K562 (cell line): ENCODE data around the gene ELL3. TPM values are rescaled to one million over a fixed set of nuclear protein-coding genes. Genes with fewer than 3 reads are reported as not detected.

ENCODE experiments used
- FOSL1 ChIP-seq: fragments of 200-800 bp; sonication (Bioruptor generic); conservative IDR thresholded peaks from 2 replicates; pipeline ENCODE4 v1.6.1; 2016; ENCODE audit warnings: missing genetic modification characterization, missing compliant biosample characterization
- FUS ChIP-seq: fragments of 200-400 bp; formaldehyde crosslinking; optimal IDR thresholded peaks from 2 replicates; pipeline ENCODE3; 2017; ENCODE audit warnings: low read depth, low read length
- MTF1 ChIP-seq: fragments of 250-450 bp; sonication (Bioruptor Pico); IDR thresholded peaks from 2 replicates; pipeline ENCODE4 v1.9.0; 2021; ENCODE audit warnings: moderate library complexity, mild to moderate bottlenecking, inconsistent platforms, borderline replicate concordance
- MXI1 ChIP-seq: IDR thresholded peaks from 2 replicates; pipeline ENCODE4 v1.6.1; 2011; ENCODE audit warnings: low read depth, mild to moderate bottlenecking, improper control_type of control experiment, low read length
- NR2C2 ChIP-seq, 2 experiments: fragments of 200-800 bp in 1 of 2; sonication (Bioruptor generic) in 1 of 2; sonication (generic) in 1 of 2; formaldehyde crosslinking in 1 of 2; IDR thresholded peaks; 2 replicates each; pipeline versions ENCODE4 v1.6.1 to v1.8.0; 2016 to 2022; ENCODE audit warnings: mild to moderate bottlenecking in 1 of 2, missing compliant biosample characterization in 1 of 2, missing genetic modification characterization in 1 of 2, missing genetic modification reagents in 1 of 2
- PCBP1 ChIP-seq: fragments of 200-400 bp; formaldehyde crosslinking; IDR thresholded peaks from 2 replicates; pipeline ENCODE4 v1.6.1; 2018; ENCODE audit warnings: mild to moderate bottlenecking, low read depth, low read length; ENCODE audit not compliant: poor library complexity, severe bottlenecking
- PHB2 ChIP-seq: fragments of 450-650 bp; IDR thresholded peaks from 2 replicates; pipeline ENCODE4 v1.6.1; 2017; ENCODE audit warnings: low read depth
- SIX5 ChIP-seq, 2 experiments: IDR thresholded peaks; 2 replicates each; pipeline ENCODE4 v1.6.1; 2011; ENCODE audit warnings: low read length in 2 of 2, borderline replicate concordance in 1 of 2, low read depth in 1 of 2, mild to moderate bottlenecking in 1 of 2, moderate library complexity in 1 of 2; ENCODE audit not compliant: insufficient read depth in 1 of 2
- TCF3 ChIP-seq: sonication (generic); formaldehyde crosslinking; IDR thresholded peaks from 2 replicates; pipeline ENCODE4 v1.4.0; 2020; ENCODE audit warnings: mild to moderate bottlenecking, missing genetic modification reagents
- polyA plus RNA-seq, 8 experiments: library from polyadenylated mRNA; depleted of rRNA in 4 of 8; stranded (reverse) in 5 of 8; unstranded in 3 of 8; fragments of >200 nt; fragmentation: Nextera tagmentation in 2 of 8; fragmentation: Illumina TruSeq in 1 of 8; extraction: Ambion mirVana in 2 of 8; extraction: Trizol in 1 of 8; gene quantifications; 2 replicates each; pipeline versions ENCODE4 v1.2.1 to v1.2.3, GENCODE V29; 2011 to 2014; ENCODE audit warnings: inconsistent platforms in 1 of 8, missing spikeins in 1 of 8
- total RNA-seq, 7 experiments: library from RNA; depleted of rRNA in 6 of 7; stranded (reverse); fragments of >200 nt in 6 of 7; fragmentation: Illumina TruSeq in 2 of 7; extraction: Trizol in 2 of 7; gene quantifications; 2 replicates each; pipeline versions ENCODE4 v1.2.1 to v1.2.3, GENCODE V29; 2011 to 2021; ENCODE audit warnings: low replicate concordance in 1 of 7
- TF ChIP-seq, protein P1 (sequence below): sonication (generic); formaldehyde crosslinking; IDR thresholded peaks from 2 replicates; pipeline ENCODE4 v1.8.0; 2022; ENCODE audit warnings: mild to moderate bottlenecking, missing genetic modification reagents
- TF ChIP-seq, protein P2 (sequence below), 3 experiments: IDR thresholded peaks in 2 of 3; conservative IDR thresholded peaks in 1 of 3; 2 replicates each; pipeline ENCODE4 v1.5.1; 2011 to 2012; ENCODE audit warnings: low read length in 3 of 3, mild to moderate bottlenecking in 3 of 3, control low read depth in 2 of 3, improper control_type of control experiment in 1 of 3, inconsistent platforms in 1 of 3, low read depth in 1 of 3, mixed read lengths in 1 of 3, moderate library complexity in 1 of 3; ENCODE audit not compliant: insufficient read depth in 2 of 3
- TF ChIP-seq, protein P3 (sequence below): fragments of 250-450 bp; sonication (Bioruptor Pico); IDR thresholded peaks from 2 replicates; pipeline ENCODE4 v1.5.0; 2021; ENCODE audit warnings: mild to moderate bottlenecking, moderate library complexity
- TF ChIP-seq, protein P4 (sequence below): sonication (generic); formaldehyde crosslinking; IDR thresholded peaks from 2 replicates; pipeline ENCODE4 v1.8.0; 2022; ENCODE audit warnings: missing genetic modification reagents, mild to moderate bottlenecking, moderate library complexity, borderline replicate concordance

ELL3 gene
- total and polyA plus RNA-seq, 9 of the 15 experiments (the other 6 are each of a cell fraction or from before 2014, with no cell fraction given), result 0.80 to 5.2 (median 2.6) TPM

DNA sequence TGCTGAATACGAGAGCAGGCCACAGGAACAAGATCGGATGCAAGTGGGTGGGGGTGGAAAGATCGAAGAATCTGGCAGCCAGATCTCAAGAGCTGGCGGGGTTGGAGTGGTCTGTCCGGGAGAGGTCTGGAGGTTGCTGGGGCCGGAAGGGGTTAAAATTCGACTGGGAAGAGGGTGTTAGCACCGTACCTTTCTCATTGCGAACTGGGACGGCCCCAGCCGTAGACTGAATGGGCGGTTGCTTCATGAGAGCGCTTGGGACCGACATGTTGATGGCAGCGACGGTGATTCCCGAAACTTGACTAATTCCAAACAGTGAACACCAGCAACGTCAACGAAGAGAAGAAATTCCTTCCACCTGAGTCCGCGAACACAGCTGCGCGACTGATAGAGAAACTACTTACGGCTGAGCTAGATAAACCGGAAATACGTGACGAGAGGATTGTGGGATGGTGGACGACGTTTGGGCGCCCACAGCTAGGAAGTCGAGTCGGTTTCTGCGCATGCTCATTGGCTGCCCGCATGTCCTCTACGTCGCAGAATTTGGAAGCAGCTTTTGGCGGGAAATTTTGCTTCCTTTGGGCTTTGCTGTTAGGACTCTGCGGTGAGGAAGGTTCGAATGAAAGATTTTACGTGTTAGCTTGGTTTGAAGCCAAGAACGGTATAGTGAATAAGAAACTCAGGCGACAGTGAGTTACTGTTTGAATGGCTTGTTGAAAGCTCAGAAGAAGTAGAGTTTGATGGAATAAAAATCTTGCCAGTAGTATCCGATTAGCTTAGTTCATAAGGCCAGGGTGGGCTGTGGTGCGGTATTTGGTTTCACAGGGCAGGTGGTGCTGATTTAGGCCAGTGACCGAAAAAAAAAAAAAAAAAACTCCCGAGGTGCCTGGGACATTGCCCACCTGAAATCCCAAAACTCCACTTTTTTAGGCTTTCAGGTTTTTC, 47.8 kb upstream of the ELL3 start, which contains the start of gene MFAP1 (continued):
- TF ChIP-seq, protein P1, sequence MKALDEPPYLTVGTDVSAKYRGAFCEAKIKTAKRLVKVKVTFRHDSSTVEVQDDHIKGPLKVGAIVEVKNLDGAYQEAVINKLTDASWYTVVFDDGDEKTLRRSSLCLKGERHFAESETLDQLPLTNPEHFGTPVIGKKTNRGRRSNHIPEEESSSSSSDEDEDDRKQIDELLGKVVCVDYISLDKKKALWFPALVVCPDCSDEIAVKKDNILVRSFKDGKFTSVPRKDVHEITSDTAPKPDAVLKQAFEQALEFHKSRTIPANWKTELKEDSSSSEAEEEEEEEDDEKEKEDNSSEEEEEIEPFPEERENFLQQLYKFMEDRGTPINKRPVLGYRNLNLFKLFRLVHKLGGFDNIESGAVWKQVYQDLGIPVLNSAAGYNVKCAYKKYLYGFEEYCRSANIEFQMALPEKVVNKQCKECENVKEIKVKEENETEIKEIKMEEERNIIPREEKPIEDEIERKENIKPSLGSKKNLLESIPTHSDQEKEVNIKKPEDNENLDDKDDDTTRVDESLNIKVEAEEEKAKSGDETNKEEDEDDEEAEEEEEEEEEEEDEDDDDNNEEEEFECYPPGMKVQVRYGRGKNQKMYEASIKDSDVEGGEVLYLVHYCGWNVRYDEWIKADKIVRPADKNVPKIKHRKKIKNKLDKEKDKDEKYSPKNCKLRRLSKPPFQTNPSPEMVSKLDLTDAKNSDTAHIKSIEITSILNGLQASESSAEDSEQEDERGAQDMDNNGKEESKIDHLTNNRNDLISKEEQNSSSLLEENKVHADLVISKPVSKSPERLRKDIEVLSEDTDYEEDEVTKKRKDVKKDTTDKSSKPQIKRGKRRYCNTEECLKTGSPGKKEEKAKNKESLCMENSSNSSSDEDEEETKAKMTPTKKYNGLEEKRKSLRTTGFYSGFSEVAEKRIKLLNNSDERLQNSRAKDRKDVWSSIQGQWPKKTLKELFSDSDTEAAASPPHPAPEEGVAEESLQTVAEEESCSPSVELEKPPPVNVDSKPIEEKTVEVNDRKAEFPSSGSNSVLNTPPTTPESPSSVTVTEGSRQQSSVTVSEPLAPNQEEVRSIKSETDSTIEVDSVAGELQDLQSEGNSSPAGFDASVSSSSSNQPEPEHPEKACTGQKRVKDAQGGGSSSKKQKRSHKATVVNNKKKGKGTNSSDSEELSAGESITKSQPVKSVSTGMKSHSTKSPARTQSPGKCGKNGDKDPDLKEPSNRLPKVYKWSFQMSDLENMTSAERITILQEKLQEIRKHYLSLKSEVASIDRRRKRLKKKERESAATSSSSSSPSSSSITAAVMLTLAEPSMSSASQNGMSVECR, result peak; percentile 74; the same call in 1 of the 2 replicates
- TF ChIP-seq FOSL1 (tag), result peak; percentile 18; the same call in 1 of the 2 replicates
- TF ChIP-seq, protein P2, sequence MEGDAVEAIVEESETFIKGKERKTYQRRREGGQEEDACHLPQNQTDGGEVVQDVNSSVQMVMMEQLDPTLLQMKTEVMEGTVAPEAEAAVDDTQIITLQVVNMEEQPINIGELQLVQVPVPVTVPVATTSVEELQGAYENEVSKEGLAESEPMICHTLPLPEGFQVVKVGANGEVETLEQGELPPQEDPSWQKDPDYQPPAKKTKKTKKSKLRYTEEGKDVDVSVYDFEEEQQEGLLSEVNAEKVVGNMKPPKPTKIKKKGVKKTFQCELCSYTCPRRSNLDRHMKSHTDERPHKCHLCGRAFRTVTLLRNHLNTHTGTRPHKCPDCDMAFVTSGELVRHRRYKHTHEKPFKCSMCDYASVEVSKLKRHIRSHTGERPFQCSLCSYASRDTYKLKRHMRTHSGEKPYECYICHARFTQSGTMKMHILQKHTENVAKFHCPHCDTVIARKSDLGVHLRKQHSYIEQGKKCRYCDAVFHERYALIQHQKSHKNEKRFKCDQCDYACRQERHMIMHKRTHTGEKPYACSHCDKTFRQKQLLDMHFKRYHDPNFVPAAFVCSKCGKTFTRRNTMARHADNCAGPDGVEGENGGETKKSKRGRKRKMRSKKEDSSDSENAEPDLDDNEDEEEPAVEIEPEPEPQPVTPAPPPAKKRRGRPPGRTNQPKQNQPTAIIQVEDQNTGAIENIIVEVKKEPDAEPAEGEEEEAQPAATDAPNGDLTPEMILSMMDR (IDR thresholded peaks at IDR 0.05 in 2 of 3, conservative IDR thresholded peaks at IDR 0.05 in 1 of 3; ENCODE audit: insufficient read depth in 2 of 3, low read depth in 1 of 3, low read length in 3 of 3), result no peak
- TF ChIP-seq, protein P3, sequence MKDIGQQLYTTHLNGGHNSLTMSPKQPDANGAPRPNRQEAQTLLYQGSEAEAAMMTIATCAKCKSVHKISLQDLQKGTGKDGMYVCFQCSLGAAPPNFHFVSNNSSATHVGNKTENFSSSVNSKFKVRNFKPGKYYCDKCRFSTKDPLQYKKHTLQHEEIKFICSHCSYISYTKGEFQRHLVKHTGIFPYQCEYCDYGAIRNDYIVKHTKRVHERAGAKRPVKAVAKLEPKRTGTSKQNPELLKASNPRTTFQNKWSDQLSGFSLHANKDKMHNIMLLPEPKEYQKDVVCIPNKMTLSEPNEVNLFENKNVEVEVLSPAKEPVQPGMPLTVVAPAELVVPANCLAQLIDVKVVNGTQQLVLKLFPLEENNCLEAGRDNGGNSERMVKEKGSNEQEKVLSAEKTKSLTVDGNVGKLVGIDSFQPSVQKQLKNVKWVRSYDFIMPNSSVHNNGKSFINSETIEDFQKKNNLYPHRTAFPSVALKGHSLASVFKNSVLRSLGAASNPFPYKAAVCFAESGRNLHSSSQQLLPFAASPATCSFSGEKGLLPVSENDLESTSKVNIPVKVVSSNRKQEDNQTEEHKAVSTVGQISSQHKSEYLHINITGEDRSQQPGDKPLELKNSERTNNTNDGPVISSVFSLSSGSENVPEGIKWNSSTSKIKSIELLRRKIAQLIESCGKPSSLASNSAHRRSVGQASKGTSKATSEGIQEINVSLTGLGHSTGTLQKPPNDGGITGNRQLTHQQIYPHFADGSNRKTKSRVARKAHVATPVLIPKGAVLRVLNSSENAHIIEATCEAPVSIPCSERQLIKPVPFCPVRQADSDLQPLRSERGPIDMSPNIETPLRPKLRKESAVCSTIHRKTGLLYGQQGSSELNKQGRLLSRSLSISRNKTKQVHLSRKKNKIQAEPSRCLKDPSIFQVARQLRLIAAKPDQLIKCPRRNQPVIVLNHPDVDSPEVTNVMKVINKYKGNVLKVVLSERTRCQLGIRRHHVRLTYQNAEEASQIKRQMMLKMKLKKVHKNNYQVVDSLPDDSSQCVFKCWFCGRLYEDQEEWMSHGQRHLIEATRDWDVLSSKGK (CRISPR knock-in tag), result no peak
- TF ChIP-seq PCBP1, result no peak
- no peak for TF ChIP-seq MTF1 (CRISPR knock-in tag)
- TF ChIP-seq FUS, result no peak
- TF ChIP-seq, protein P4, sequence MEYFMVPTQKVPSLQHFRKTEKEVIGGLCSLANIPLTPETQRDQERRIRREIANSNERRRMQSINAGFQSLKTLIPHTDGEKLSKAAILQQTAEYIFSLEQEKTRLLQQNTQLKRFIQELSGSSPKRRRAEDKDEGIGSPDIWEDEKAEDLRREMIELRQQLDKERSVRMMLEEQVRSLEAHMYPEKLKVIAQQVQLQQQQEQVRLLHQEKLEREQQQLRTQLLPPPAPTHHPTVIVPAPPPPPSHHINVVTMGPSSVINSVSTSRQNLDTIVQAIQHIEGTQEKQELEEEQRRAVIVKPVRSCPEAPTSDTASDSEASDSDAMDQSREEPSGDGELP (CRISPR knock-in tag), result peak; percentile 97
- peak; percentile 42; the same call in 1 of the 2 replicates for TF ChIP-seq TCF3 (CRISPR knock-in tag)
- no peak for TF ChIP-seq SIX5 (IDR thresholded peaks at IDR 0.05; ENCODE audit: borderline replicate concordance in 1 of 2, insufficient read depth in 1 of 2, low read depth in 1 of 2, low read length in 2 of 2)
- peak; percentile 48; the same call in 1 of the 2 replicates for TF ChIP-seq NR2C2 (CRISPR knock-in tag; IDR thresholded peaks at IDR 0.05)
- peak; percentile 66 for TF ChIP-seq NR2C2 (tag; IDR thresholded peaks at IDR 0.05)
- TF ChIP-seq MXI1, result peak; percentile 13; the same call in 1 of the 2 replicates
- no peak; the same call in 1 of the 2 replicates for TF ChIP-seq PHB2
